Measurements from ENCODE around the gene COX6A2. TPM values are rescaled to one million over a fixed set of nuclear protein-coding genes. Genes with fewer than 3 reads are reported as not detected.

The COX6A2 gene
- total and polyA plus RNA-seq, 2 experiments from 2014 or later = 6.0 TPM; not detected in 1

DNA sequence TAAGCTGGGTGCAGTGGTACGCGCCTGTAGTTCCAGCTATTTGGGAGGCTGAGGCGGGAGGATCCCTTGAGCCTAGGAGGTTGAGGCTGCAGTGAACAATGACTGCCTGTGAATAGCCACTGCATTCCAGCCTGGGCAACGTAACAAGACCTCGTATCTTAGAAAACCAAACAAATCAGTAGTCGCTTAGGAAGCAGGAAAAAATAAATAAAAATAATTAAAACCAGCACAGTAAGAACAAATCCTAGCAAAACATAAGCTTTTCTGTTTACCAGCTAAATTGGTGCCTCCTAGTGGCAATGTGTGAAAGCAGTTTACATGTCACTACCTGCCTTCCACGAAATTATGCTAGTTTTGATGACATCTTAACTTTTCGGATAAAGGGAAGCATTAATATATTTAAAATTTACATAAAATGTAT is 32.4 kb upstream of the COX6A2 start:
- Histone ChIP-seq H4K20me1 (replicated peaks; ENCODE audit: insufficient read depth) (peaks cover 15% of the 10 kb centered on the region), H2AFZ (no peak overlapping the region)

GRCh38 chr16:31459687-31460581 is 31.8 kb upstream of the COX6A2 start:
- peaks cover 5% of the 10 kb centered on the region for H3K27me3 Mint-ChIP-seq (ENCODE audit: insufficient read depth, low read depth, poor library complexity)

More for the DNA sequence above, 32.4 kb upstream of the COX6A2 start:
- H3K4me1 Mint-ChIP-seq = peaks cover 13% of the 10 kb centered on the region
- H3K27me3 ChIP-seq (ENCODE audit: insufficient read depth) = no peaks in the 10 kb centered on the region
- ATAC-seq (no peak), DNase-seq (ENCODE audit: low spot score) (peak; percentile 78)
- H3K27ac Mint-ChIP-seq = peak overlapping the region; percentile 88; the same call in 1 of the 2 replicates
- H3F3A ChIP-seq (replicated peaks; ENCODE audit: low read depth) = peaks cover 4% of the 10 kb centered on the region; the same call in 1 of the 2 replicates
- H3K4me3 ChIP-seq = peak overlapping the region; percentile 91
- peaks cover 3% of the 10 kb centered on the region for H3K27me3 Mint-ChIP-seq (ENCODE audit: insufficient read depth, low read depth, poor library complexity)
- H3K36me3 ChIP-seq (ENCODE audit: insufficient read depth) = no peaks in the 10 kb centered on the region; the same call in 1 of the 2 replicates
- peaks cover 4% of the 10 kb centered on the region; the same call in 2 of the 3 replicates for H3K9me3 Mint-ChIP-seq
- peaks cover 10% of the 10 kb centered on the region; the same call in 1 of the 2 replicates for H3K4me1 ChIP-seq (ENCODE audit: insufficient read depth)
- peak overlapping the region; percentile 81; the same call in 1 of the 2 replicates for H3K4me2 ChIP-seq
- H3K4me3 Mint-ChIP-seq = peak overlapping the region; percentile 89; the same call in 2 of the 3 replicates
- peaks cover 21% of the 10 kb centered on the region for H3K79me2 ChIP-seq (replicated peaks; ENCODE audit: insufficient read depth)
- no peak overlapping the region for H3K27ac ChIP-seq (ENCODE audit: low read depth)
- H3K9me2 ChIP-seq (ENCODE audit: insufficient read depth) = no peaks in the 10 kb centered on the region
- TF ChIP-seq CTCF (conservative IDR thresholded peaks at IDR 0.05; ENCODE audit: low read depth in 2 of 2) (peak; percentile 61 to 73), NANOG (IDR thresholded peaks at IDR 0.05; ENCODE audit: borderline replicate concordance) (no peak)
- peaks cover 39% of the 10 kb centered on the region for H3K36me3 Mint-ChIP-seq (ENCODE audit: low read depth)

More at GRCh38 chr16:31459687-31460581, 31.8 kb upstream of the COX6A2 start:
- peaks cover 15% of the 10 kb centered on the region for H4K20me1 ChIP-seq (replicated peaks; ENCODE audit: insufficient read depth)
- H3K27me3 ChIP-seq (ENCODE audit: insufficient read depth) = no peaks in the 10 kb centered on the region
- Mint-ChIP-seq H3K4me3 (peak overlapping the region; percentile 89), H3K27ac (peak overlapping the region; percentile 97), H3K9me3 (peaks cover 4% of the 10 kb centered on the region; the same call in 2 of the 3 replicates), H3K4me1 (peaks cover 17% of the 10 kb centered on the region), H3K36me3 (ENCODE audit: low read depth) (peaks cover 35% of the 10 kb centered on the region)
- H3K9me2 ChIP-seq (ENCODE audit: insufficient read depth) = no peaks in the 10 kb centered on the region
- ATAC-seq = peak; percentile 69
- H3K4me2 ChIP-seq = peak overlapping the region; percentile 99
- peak overlapping the region; percentile 70; the same call in 1 of the 2 replicates for H2AFZ ChIP-seq
- H3K79me2 ChIP-seq (replicated peaks; ENCODE audit: insufficient read depth) = peaks cover 26% of the 10 kb centered on the region
- peaks cover 4% of the 10 kb centered on the region; the same call in 1 of the 2 replicates for H3F3A ChIP-seq (replicated peaks; ENCODE audit: low read depth)
- peak; percentile 99 for DNase-seq (ENCODE audit: low spot score)
- H3K4me1 ChIP-seq (ENCODE audit: insufficient read depth) = peaks cover 16% of the 10 kb centered on the region; the same call in 1 of the 2 replicates
- H3K27ac ChIP-seq (ENCODE audit: low read depth) = peak overlapping the region; percentile 93
- peak; percentile 90 for TF ChIP-seq CREB1 (CRISPR knock-in tag; IDR thresholded peaks at IDR 0.05; ENCODE audit: low read depth)
- no peak for TF ChIP-seq NANOG (IDR thresholded peaks at IDR 0.05; ENCODE audit: borderline replicate concordance)
- peak overlapping the region; percentile 91 for H3K4me3 ChIP-seq
- no peaks in the 10 kb centered on the region for H3K36me3 ChIP-seq (ENCODE audit: insufficient read depth)

Data from GM23338 (cell line).